SKM-1 treated with dmso at 0.1 percent for 144 hours (cell line): ENCODE data around the gene PTGIS.

Experiments
- DNase-seq: peaks from one replicate; lab custom pipeline; 2025; ENCODE audit not compliant: unreplicated experiment; lab: John Stamatoyannopoulos, UW

The PTGIS gene

DNA sequence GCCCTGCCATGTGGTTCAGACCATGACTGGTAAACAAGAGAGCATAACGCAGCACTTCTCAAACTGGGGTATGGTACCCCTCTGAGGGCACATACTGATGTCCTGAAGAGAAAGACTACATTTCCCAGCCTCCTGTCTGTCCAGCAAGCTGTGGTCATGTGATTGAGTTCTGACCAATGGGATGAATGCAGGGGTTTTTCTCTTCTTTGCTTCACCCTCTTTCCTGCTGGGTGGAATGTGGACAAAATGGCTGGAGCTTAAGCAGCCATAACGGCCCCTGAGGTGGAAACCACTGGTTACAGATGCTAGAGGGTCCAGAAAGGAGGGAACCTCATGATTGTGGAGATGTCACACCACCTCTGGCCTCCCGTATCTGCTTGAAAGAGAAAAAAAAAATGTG lies 66.0 kb downstream of the PTGIS start:
- DNase-seq = no peak

DNA sequence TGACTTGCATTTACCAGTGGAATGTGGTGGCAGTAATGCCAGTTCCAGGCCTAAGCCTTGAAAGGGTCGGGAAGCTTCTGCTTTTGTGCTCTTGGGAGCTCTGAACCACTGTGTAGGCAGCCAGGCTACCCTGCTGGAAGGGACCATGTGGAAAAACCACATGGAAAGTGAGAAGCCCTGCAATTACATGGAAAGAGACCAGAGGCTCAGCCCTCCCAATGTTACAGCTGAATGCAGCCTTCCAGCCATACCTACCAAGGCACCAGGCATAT lies 70.6 kb downstream of the PTGIS start:
- no peak for DNase-seq

DNA sequence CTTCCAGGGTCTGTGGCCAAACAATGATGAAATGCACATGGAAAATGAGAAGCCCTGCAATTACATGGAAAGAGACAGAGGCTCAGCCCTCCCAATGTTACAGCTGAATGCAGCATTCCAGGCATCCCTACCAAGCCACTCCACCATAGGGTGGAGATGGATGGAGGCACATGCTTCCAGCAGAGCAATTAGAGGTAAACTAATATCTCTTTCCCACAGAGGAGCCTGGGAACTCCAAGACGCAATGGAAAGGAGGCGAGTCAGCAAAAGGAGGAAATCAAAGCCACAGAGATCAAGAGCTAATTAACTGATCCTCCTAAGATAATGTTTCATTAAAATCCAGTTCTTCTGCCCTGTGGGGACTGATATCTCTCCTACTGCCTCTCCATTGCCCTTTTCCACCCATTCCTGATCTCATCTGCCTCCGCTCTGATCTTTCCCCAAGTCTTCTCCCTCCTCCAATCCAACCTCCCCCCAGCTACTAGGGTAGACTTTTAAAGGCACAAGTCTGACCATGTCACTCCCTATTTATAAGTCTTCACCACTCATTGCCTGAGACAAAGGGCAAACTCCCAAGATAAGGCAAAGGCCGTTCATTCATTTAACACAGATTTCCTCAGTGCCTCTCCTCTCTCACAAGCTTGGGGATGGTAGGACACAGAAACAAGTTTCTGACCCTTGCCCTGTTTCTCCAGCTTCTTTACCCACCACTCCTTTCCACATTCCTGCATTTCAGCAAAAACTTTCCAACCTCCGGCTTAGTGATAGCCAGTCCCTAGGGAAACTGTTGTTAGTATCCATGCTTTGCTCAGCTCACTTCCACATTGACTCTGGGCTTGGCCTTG lies 71.2 kb downstream of the PTGIS start:
- DNase-seq = no peak

DNA sequence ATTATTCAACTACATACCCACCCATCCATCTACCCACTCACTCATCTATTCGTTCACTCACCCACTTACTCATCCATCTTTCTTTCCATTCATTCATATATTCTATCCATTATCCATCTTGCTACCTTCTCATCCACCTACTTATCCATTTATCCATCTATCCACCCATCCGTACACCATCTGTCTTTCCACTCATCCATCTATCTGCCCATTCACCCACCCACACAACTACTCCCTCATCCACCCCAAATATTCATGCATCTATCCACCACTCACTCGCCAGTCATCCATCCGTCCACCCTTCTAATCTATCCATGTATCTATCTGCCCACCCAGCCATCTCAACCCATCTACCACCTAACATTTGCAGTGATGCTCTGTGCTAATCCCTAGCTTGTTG lies 71.9 kb downstream of the PTGIS start:
- DNase-seq = no peak

DNA sequence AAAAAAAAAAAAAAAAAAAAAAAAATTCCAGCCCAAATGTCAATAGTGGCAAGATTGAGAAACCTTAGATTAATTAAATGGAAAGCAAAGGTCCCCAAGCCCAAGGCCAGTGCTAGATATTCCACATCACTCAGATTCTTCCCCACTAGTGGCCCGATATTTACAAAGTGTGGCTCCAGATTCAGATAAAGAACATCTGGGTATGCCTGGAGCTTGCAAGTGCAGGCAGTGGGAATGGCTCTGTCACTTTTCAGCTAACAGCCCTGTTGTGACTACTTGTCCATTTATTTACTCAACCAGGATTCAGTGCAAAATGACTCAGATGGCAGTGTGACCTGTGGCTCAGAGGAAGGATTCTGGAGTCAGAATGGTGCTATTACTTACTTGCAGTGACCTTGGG lies 77.2 kb downstream of the PTGIS start:
- no peak for DNase-seq

DNA sequence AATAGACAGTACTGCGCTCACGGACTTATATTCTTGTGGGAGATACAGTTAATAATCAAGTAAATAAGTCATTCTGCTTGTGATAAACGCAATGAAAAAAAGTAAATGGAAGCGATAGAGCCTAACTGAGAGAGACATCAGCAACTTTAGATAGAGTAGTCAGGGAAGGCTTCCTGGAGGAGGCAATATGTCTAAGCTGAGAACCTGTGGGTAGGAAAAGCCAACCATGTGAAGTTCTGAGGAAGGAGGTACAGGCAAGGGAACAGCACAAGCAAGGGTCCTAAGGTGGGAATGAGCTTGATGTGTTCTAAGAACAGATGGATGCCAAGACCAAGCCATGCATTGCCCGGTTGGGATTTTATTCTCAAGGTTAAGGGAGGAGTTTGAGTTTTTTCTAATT lies 78.2 kb downstream of the PTGIS start:
- no peak for DNase-seq

DNA sequence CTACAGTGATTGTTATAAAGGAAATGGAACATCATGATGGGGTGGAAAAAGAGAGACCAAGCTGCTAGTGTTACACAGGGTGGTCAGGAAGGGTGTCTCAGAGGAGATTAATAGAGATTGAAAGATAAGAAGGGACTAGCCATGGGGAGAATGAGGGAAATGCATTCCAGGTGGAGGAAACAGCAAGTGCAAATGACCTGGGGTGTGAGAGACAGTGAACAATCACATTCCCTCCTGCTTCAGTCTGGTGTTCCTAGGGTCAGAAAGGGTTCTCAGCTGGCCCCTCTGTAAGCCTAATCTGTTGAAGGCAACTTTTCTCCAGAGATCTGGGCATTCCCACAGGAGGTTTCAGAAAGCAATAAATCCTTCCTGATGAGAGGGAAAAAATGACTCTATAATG lies 81.9 kb downstream of the PTGIS start:
- no peak for DNase-seq

DNA sequence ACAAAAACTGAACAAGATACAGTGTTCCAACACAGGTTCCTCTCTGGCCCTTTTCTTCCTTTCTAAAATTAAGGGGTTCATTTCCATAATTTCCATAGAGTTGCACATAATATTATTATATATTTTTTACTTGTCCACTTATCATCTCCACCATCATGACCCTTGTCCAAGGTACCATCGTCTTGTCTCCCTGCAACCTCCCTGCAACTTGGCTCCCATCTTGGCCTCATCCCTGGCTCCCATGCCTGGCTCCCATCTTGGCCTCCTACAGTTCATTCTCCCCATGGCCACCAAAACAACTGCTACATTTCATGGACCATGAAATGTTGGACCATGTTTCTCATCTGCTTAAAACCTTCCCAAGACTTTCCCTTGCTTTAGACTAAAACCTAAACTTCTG lies 82.4 kb downstream of the PTGIS start:
- DNase-seq = no peak

DNA sequence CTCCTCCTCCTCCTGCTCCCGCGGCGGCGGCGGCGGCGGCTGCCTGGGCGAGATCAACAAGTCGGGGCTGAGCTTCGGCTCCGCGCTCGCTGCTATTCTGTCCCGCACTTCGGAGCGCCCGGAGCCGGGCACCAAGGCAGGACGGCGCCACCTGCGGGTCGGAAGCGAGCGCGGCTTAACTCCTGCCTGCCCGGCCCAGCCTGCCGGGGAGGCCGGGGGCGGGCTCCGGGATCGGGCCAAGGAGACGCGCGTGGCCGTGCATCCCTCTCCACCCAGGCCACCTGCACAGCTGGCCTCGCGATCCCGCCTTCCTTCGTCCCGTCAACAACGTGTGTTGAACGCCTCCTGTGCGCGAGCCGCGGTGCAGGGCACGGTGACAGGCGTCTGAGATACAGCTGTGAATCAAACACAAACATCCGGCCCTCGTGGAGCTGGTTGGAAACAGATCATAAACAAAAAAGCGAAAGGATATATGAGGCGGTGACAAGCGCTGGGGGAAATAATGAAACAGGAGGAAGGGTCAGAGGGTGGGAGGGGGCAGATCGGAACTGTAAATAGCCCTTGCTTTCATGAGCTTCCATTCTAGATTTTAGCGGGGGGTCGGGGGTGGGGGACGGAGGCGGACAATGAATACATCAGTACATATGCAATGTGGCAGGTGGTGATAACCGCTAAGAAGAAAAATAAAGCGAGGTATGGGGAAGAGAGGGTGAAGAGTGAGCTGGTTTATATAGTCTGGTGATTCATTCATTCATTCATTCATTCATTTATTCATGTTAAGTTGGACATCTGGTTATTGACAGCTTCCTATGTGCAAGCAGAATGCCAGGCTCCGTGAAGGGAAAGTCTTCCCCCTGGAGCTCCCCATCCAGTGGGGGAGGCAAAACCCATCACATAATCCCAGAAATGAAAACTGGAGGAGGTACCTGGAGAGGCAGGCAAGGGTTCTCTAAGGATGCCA lies 83.5 kb downstream of the PTGIS start:
- no peak for DNase-seq

DNA sequence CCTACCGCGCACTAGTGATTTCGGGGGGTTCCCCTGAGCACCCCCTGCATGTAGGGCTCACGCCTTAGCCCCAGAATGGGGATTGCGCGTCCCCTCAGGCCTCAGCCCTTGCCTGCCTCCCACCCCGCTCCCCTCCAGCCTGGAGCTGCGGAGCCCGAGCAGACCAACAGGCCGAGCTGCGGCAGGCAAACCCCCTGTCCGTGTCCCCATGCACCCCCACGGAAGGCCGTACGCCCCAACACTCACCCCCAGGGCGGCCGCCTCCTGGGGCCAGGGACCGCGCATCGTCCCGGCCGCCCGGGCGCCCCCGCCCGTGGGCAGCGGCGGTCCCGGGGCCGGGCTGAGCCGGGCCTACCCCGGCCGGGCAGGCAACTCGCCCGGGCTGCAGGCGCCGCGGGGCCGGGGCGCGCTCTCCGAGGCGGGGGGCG lies 84.2 kb downstream of the PTGIS start:
- DNase-seq = no peak

DNA sequence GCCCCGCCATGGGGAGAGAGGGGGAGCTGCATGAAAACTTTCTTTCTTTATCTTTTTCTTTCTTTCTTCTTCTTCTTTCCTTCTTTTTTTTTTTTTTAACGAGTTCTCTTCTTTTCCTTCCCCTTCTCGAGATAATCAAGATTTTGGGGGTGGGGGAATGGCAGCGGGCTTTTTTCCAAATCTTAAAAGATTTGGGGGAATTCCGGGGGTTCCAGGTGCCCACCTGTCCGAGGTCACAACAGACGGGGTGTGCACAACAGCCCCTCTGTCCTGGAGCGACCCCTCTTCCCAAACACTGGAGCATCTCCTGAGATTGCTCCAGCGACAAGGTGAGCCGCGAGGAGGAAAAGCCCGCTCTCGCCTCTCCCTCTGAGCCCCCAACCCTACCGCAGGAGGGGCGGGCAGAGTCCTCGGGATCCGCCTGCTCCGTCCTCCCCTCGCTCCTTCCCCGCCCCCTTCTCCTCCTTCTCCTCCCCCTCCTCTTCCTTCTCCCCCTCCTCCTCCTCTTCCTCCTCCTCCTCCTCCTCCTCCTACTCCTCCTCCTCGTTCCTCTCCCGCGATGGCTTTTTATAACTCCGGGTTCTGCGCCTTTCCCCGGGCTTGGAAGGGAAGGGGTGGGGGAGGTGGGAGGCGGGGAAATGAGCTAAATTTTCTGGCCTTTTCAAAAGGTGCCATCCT lies 84.8 kb downstream of the PTGIS start:
- no peak for DNase-seq

DNA sequence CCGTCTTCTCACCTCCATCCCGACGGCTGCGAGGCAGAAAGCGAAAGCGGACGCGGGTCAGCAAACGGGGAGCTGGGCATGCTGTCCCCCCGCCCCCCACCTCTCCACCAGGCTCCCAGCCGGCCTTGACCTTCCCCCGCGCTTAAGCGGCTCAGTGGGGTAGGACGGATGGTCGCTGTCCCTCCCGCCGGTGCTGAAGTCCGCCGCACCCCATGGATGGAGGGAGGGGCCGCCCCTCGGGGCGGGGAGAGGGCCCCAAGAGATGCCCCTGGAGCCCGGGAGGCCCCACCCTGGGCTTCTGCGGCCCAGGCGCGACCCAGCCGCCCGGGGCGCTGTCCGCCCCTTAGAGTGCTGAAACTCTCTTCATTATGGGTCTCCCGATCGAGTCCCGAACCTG lies 85.3 kb downstream of the PTGIS start, which contains the start of gene KCNB1:
TSS of gene KCNB1 (minus strand) at position 48 of the 397 bp plus-strand sequence. CDS start 188 bp downstream, outside the sequence.
- no peak for DNase-seq

DNA sequence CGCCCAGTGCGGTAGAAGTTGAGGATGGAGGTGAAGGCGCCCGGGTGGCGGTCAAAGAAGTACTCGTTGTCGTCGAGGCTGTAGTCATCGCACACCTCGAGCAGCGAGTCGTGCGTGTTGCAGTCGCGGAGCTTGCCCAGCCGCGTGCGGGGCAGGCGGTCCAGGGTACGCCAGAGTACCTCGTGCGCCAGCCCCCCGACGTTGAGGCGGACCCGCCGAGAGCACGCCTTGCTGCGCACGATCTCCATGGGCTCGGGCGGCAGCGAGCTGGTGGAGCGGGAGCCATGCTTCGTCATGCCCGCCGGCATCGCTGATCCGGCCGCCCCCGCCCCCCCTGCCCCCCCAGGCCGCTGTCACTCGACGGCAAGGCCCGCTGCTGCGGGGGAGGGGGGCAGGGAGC lies 85.8 kb downstream of the PTGIS start:
- no peak for DNase-seq

DNA sequence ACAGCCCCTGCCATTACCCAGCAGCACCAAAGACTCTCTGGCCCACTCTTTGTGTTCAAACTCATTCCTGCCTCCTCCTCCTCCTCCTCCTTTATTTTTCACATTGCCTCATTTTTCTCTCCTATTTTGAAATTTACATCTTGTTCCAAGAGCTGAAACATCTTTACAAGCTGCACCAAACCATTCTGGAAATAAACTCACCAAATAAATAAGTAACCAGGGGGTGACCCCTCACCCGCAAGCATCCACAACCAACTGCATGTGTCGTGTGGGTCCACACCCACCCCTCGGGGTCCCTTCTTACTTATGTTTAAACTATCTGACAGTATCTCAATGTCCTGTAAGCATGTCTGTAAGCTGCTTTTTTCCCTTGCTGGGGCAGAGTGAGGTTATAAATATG lies 86.8 kb downstream of the PTGIS start:
- no peak for DNase-seq

DNA sequence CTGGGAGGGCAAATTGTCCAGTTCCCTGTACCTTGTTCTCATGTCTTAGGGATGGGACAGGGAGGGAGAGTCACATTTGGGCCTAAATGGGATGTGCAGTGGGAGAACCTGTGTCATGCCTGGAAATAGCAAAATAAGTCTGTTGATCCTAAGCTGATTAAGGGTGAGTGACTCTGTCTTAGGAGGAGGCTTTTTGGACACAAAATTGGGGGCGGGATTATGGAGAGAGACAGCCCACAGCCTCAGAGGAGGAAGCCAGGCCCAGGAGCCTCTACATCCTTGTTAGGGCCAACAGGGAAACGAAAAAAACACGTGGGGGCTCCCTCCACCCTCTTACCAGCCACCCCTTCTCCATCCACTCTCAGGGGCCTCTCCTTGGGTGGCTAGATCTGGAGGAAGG lies 87.7 kb downstream of the PTGIS start:
- DNase-seq = no peak

DNA sequence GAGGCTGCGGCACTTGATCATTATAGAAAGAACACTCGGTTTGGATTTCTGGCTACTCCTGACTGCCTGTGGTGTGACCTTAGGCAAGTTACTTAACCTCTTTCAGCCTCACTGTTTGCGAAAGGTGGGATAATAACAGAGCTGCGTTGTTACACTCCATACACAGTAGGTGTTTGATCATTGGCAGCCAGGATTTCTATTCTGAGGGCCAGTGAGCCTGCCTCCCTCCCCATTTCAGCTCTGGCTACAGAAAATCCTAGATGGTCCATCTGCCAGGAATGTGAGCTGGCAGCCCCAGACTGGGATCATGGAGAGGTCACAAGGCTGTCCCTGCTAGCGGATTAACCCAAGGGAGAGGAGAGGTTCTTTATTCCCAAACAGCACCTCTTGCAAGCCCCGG lies 88.2 kb downstream of the PTGIS start:
- DNase-seq = no peak

DNA sequence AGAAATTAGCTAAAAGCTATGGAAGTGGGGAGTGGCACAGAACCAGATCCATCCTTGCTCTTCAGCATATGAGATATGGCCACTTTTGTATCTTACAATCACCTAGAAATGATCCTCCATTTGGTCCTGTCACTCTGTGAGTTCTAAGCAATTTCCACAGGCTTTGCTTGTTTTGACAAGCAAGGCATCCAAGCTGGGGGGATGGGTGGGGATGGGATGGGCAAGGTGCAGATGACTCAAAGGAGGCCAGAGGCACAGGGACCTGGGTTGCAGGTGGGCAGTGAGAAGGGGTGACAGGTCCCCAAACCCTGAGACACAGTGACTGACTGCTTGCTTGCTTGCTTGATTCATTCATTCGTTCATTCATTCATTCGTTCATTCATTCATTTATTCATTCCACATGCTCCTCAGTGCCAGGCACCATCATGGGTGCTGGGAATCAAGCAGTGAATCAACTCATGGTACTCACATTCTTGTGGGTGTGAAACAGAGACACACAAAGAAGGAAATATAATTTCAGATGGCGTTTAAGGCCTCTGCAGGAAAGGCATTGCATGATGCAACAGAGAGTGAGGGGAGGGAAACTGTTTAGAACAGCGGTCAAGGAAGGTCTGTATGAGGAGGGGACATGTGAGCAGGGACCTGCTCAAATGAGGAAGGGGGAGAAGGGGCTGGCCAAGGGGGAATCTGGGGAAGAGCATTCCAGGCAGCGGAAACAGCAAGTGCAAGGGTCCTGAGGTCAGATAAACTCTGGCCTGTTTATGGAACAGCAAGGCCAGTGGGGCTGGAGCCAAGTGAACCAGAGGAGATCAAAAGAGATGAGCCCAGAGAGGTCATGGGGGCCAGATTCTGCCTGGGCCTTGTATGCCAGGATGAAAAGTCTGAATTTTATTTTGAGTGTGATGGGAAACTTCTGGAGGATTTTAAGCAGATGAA lies 88.9 kb downstream of the PTGIS start:
- DNase-seq = no peak

DNA sequence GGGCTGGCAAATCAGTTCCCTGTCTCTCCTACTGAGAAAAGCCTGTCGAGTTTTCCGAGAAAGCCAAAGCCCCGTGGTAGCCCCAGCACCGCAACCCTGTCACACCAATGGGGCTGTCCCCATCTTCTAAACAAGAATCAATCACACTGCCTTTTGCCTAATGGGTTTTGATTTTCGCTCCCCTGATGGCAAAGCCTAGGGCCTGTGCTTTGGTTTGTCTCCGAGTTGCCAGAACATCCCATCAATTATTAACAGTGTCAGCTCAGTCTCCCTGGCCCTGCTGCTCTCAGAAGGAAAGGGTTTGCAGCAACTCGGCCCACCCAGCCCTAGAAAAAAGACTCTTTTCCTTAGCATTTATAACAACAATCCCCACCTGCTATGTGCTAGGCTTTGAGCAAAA lies 89.7 kb downstream of the PTGIS start:
- DNase-seq = no peak

DNA sequence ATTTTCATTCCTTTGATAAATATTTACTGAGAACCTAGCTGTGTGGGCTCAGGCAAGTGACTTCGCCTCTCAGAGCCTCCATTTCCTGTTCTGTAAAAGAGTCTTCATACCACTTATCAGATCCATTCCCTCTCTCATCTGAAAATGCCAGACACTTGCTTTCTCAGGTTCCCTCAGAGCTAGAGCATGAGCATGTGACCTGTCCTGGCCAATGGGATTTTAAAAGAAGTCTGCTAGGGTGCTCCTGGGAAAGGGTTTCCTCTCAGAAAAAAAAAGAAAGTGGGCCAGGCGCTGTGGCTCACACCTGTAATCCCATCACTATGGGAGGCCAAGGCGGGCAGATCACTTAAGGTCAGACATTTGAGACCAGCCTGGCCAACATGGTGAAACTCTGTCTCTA lies 90.7 kb downstream of the PTGIS start:
- DNase-seq = no peak

DNA sequence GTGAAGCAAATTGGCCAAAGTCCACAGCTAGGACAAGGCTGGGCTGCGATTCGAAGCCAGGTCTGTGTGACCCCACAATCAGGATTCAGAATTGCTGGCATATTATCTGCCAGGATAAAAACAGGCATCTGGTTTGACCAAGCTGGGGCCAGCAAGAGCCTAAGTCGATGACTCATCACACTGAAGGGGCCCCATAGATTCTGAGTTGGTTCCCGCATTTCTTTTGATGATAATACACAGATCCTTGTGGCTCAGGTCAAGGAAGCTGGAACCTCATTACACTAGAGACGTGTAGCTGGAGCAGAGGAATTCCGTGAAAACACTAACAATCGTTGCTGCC lies 92.0 kb downstream of the PTGIS start:
- no peak for DNase-seq
